SK-N-SH (cell line): ENCODE measurements around the gene GATB. TPM values are rescaled to one million over a fixed set of nuclear protein-coding genes. Genes with fewer than 3 reads are reported as not detected.

Source experiments
- CTCF ChIA-PET: fragments of 300-600, 350-600 bp; formaldehyde crosslinking; extraction: SDS; loops from one replicate; lab custom pipeline; 2021; lab: Yijun Ruan, JAX
- POLR2A ChIA-PET: fragments of 350-600 bp; sonication (Branson Sonifier 250); formaldehyde crosslinking; extraction: SDS; loops from one replicate; lab custom pipeline; 2020; ENCODE audit warnings: antibody characterized with exemption, inconsistent platforms; lab: Yijun Ruan, JAX
- DNase-seq: peaks from one replicate; pipeline ENCODE4 v3.0.0; 2012
- H2AFZ ChIP-seq: fragments of 200-600 bp; sonication (generic); 2 replicates; pipeline ENCODE4 v1.8.1; 2016; ENCODE audit warnings: antibody characterized with exemption, mild to moderate bottlenecking, low read depth
- H3F3A ChIP-seq: fragments of 200-600 bp; sonication (generic); replicated peaks from 2 replicates; pipeline ENCODE3; 2016; ENCODE audit warnings: antibody characterized with exemption, mild to moderate bottlenecking; ENCODE audit not compliant: insufficient read depth
- H3K27ac ChIP-seq, 2 experiments: fragments of 200-500 bp in 1 of 2; fragments of 200-600 bp in 1 of 2; sonication (Bioruptor generic) in 1 of 2; sonication (generic), shearing (Covaris generic) in 1 of 2; 2 replicates each; pipeline versions ENCODE4 v1.5.1 to v1.6.1; 2014 to 2016; ENCODE audit warnings: low read depth in 2 of 2, inconsistent platforms in 1 of 2, low read length in 1 of 2, mild to moderate bottlenecking in 1 of 2, mixed read lengths in 1 of 2
- H3K27me3 ChIP-seq: fragments of 200-600 bp; sonication (generic), shearing (Covaris generic); 2 replicates; pipeline ENCODE4 v1.6.1; 2016; ENCODE audit warnings: mixed run types; ENCODE audit not compliant: insufficient read depth
- H3K36me3 ChIP-seq, 2 experiments: fragments of 200-500 bp in 1 of 2; fragments of 200-600 bp in 1 of 2; sonication (Bioruptor generic) in 1 of 2; sonication (generic) in 1 of 2; replicated peaks in 1 of 2; 2 replicates each; pipeline versions ENCODE3 to v1.5.1; 2014 to 2016; ENCODE audit warnings: low read length in 1 of 2, mild to moderate bottlenecking in 1 of 2; ENCODE audit not compliant: insufficient read depth in 2 of 2, control insufficient read depth in 1 of 2
- H3K4me1 ChIP-seq, 2 experiments: fragments of 200-500 bp in 1 of 2; fragments of 200-600 bp in 1 of 2; sonication (Bioruptor generic) in 1 of 2; sonication (generic), shearing (Covaris generic) in 1 of 2; 2 replicates each; pipeline versions ENCODE4 v1.5.1 to v1.6.1; 2014 to 2016; ENCODE audit warnings: low read depth in 1 of 2, low read length in 1 of 2, mixed run types in 1 of 2; ENCODE audit not compliant: insufficient read depth in 2 of 2, control insufficient read depth in 1 of 2
- H3K4me2 ChIP-seq: fragments of 200-600 bp; sonication (generic), shearing (Covaris generic); 2 replicates; pipeline ENCODE4 v1.6.1; 2017; ENCODE audit warnings: mixed run types
- H3K4me3 ChIP-seq, 2 experiments: fragments of 200-500 bp in 1 of 2; fragments of 200-600 bp in 1 of 2; sonication (Bioruptor generic) in 1 of 2; sonication (generic), shearing (Covaris generic) in 1 of 2; 2 replicates each; pipeline versions ENCODE4 v1.5.1 to v1.8.1; 2014 to 2016; ENCODE audit warnings: low read depth in 2 of 2, inconsistent platforms in 1 of 2, low read length in 1 of 2, mild to moderate bottlenecking in 1 of 2, mixed read lengths in 1 of 2, moderate library complexity in 1 of 2
- H3K79me2 ChIP-seq: fragments of 200-600 bp; sonication (generic); 2 replicates; pipeline ENCODE4 v1.8.1; 2017; ENCODE audit warnings: mild to moderate bottlenecking; ENCODE audit not compliant: insufficient read depth
- H3K9ac ChIP-seq: fragments of 200-600 bp; sonication (generic); 2 replicates; pipeline ENCODE4 v1.6.1; 2017; ENCODE audit warnings: mixed run types
- H3K9me2 ChIP-seq: fragments of 200-600 bp; sonication (generic); 2 replicates; pipeline ENCODE4 v1.6.1; 2017; ENCODE audit warnings: mixed run types
- H3K9me3 ChIP-seq: fragments of 200-600 bp; sonication (generic); 2 replicates; pipeline ENCODE4 v1.6.1; 2017; ENCODE audit warnings: mixed run types, mild to moderate bottlenecking, moderate library complexity
- H4K20me1 ChIP-seq: fragments of 200-600 bp; sonication (generic); 2 replicates; pipeline ENCODE4 v1.6.1; 2017; ENCODE audit warnings: mild to moderate bottlenecking, mixed run types; ENCODE audit not compliant: insufficient read depth
- CHD2 ChIP-seq: fragments of 150-350 bp; IDR thresholded peaks from 2 replicates; pipeline ENCODE4 v1.6.1; 2018; ENCODE audit warnings: low read length; ENCODE audit not compliant: partially characterized antibody
- ELF1 ChIP-seq: IDR thresholded peaks from 2 replicates; pipeline ENCODE4 v1.4.0; 2012
- EP300 ChIP-seq, 2 experiments: IDR thresholded peaks; 2 replicates each; pipeline versions ENCODE4 v1.4.0 to v1.6.1; 2012; ENCODE audit warnings: borderline replicate concordance in 1 of 2, low read depth in 1 of 2, low read length in 1 of 2
- FOXJ3 ChIP-seq: sonication (generic); formaldehyde crosslinking; IDR thresholded peaks from 2 replicates; pipeline ENCODE4 v1.5.1; 2020; ENCODE audit warnings: mild to moderate bottlenecking, missing genetic modification reagents
- FOXM1 ChIP-seq: IDR thresholded peaks from 2 replicates; pipeline ENCODE4 v1.4.0; 2012; ENCODE audit warnings: low read depth, mild to moderate bottlenecking
- GABPA ChIP-seq: IDR thresholded peaks from 2 replicates; pipeline ENCODE4 v1.4.0; 2012; ENCODE audit warnings: low read depth, mild to moderate bottlenecking
- GATA2 ChIP-seq: sonication (generic); formaldehyde crosslinking; IDR thresholded peaks from 2 replicates; pipeline ENCODE4 v1.5.0; 2020; ENCODE audit warnings: mild to moderate bottlenecking, missing genetic modification reagents
- JUND ChIP-seq: IDR thresholded peaks from 2 replicates; pipeline ENCODE4 v1.4.0; 2012
- MXI1 ChIP-seq: IDR thresholded peaks from 2 replicates; pipeline ENCODE4 v1.6.1; 2012; ENCODE audit warnings: mild to moderate bottlenecking, low read depth, low read length, improper control_type of control experiment
- NRF1 ChIP-seq: IDR thresholded peaks from 2 replicates; pipeline ENCODE4 v1.6.1; 2012; ENCODE audit warnings: low read depth, mild to moderate bottlenecking, low read length
- POLR2AphosphoS5 ChIP-seq: IDR thresholded peaks from 2 replicates; pipeline ENCODE4 v1.6.1; 2012; ENCODE audit warnings: low read depth, low read length
- RCOR1 ChIP-seq: fragments of 150-350 bp; IDR thresholded peaks from 2 replicates; pipeline ENCODE4 v1.6.1; 2017; ENCODE audit warnings: antibody characterized with exemption, low read length
- RFX5 ChIP-seq: IDR thresholded peaks from 2 replicates; pipeline ENCODE4 v1.6.1; 2012; ENCODE audit warnings: mild to moderate bottlenecking, improper control_type of control experiment, low read length
- TCF12 ChIP-seq: IDR thresholded peaks from 2 replicates; pipeline ENCODE4 v1.4.0; 2012
- TEAD4 ChIP-seq: IDR thresholded peaks from 2 replicates; pipeline ENCODE4 v1.4.0; 2012; ENCODE audit warnings: mild to moderate bottlenecking, borderline replicate concordance; ENCODE audit not compliant: insufficient read depth
- YY1 ChIP-seq: IDR thresholded peaks from 2 replicates; pipeline ENCODE4 v1.4.0; 2012; ENCODE audit warnings: low read depth, mild to moderate bottlenecking
- WGBS: methylation state at CpG from one replicate; pipeline ENCODE4 v1.1.6; 2017; ENCODE audit warnings: low lambda C conversion rate; 5-methylcytosine and 5-hydroxymethylcytosine counted together
- polyA plus RNA-seq, 3 experiments: library from polyadenylated mRNA; depleted of rRNA; stranded (reverse); fragments of >200 nt; gene quantifications; 2 replicates each; pipeline ENCODE4 v1.2.3, GENCODE V29; 2012
- TF ChIP-seq, protein P1 (sequence below): fragments of 200-600 bp; sonication (generic); IDR thresholded peaks from 2 replicates; pipeline ENCODE4 v1.6.1; 2017; ENCODE audit warnings: antibody characterized with exemption, mild to moderate bottlenecking, moderate library complexity
- TF ChIP-seq, protein P2 (sequence below): IDR thresholded peaks from 2 replicates; pipeline ENCODE4 v1.4.0; 2012; ENCODE audit warnings: low read depth
- TF ChIP-seq, protein P3 (sequence below): fragments of 150-350 bp; IDR thresholded peaks from 2 replicates; pipeline ENCODE4 v1.6.1; 2017; ENCODE audit warnings: antibody characterized with exemption, low read length, low read depth, borderline replicate concordance
- TF ChIP-seq, protein P4 (sequence below): fragments of 150-350 bp; IDR thresholded peaks from 2 replicates; pipeline ENCODE4 v1.6.1; 2016; ENCODE audit warnings: mild to moderate bottlenecking, low read depth, low read length

Gene GATB
- polyA plus RNA-seq, 1 of the 3 experiments (the other 2 are of a cell fraction) = 28.1 TPM

DNA sequence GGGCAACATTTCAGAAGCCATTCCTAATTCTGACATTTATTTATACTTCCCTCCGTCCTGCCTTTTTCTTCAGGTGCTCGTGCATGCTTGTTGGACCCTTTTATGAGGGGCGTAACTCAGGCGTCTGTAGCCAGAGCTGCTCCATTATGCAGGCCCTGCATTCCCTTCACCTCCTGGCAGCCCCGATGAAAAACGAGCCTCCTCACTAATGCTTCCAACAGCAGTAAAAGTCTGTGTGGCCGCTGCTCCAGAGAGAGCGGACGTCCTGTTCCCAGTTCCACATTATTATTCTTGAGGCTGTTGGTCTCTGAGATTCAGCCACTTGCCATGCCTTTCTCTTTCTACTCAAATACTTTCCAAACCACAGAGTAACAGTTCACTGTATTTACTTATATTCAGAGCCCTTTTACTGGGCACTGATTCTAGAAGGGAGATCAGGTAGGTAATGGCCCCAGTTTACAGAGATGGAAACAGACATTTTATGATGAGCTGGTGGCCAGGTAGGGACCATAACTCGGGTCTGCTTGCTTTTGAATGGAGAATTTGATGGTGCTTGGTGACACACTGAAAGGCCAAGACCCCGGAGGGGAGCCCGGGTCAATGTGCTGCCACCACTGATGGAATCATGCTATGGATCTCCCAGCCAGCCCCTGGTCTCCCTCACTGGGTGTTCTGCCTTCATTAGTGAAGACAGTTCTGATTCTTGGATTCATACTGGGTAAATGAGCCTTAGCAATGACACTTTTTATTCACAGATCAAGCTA is 101.0 kb downstream of the GATB start:
- peaks cover 0 to 6% of the 10 kb centered on the region in 2 experiments for H3K36me3 ChIP-seq
- no peaks in the 10 kb centered on the region for H3K27me3 ChIP-seq
- H3K9me3 ChIP-seq = no peaks in the 10 kb centered on the region
- H3K9me2 ChIP-seq = no peaks in the 10 kb centered on the region
- DNase-seq = no peak
- H3K4me3 ChIP-seq = no peak overlapping the region
- H3K9ac ChIP-seq = no peak overlapping the region
- POLR2A ChIA-PET = no interaction called here
- no peaks in the 10 kb centered on the region; a peak in 1 of 4 replicates for H3K4me1 ChIP-seq
- H2AFZ ChIP-seq = no peak overlapping the region
- peaks cover 5% of the 10 kb centered on the region for H3F3A ChIP-seq
- CTCF ChIA-PET = interaction anchor here (0.6 to 1.4 kb wide), 2 partner anchors 9 to 11 kb away, joined by 3 to 5 read pairs; no protein-coding TSS in a partner anchor
- TF ChIP-seq JUND = no peak
- no peak for TF ChIP-seq CHD2
- no peak for TF ChIP-seq RCOR1
- TF ChIP-seq MXI1 = no peak
- no peak for TF ChIP-seq GABPA
- no peak for TF ChIP-seq EP300 (IDR thresholded peaks at IDR 0.05; ENCODE audit: borderline replicate concordance in 1 of 2, low read depth in 1 of 2, low read length in 1 of 2)
- TF ChIP-seq NRF1 = no peak
- TF ChIP-seq, protein P1, sequence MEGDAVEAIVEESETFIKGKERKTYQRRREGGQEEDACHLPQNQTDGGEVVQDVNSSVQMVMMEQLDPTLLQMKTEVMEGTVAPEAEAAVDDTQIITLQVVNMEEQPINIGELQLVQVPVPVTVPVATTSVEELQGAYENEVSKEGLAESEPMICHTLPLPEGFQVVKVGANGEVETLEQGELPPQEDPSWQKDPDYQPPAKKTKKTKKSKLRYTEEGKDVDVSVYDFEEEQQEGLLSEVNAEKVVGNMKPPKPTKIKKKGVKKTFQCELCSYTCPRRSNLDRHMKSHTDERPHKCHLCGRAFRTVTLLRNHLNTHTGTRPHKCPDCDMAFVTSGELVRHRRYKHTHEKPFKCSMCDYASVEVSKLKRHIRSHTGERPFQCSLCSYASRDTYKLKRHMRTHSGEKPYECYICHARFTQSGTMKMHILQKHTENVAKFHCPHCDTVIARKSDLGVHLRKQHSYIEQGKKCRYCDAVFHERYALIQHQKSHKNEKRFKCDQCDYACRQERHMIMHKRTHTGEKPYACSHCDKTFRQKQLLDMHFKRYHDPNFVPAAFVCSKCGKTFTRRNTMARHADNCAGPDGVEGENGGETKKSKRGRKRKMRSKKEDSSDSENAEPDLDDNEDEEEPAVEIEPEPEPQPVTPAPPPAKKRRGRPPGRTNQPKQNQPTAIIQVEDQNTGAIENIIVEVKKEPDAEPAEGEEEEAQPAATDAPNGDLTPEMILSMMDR = no peak
- TF ChIP-seq, protein P2, sequence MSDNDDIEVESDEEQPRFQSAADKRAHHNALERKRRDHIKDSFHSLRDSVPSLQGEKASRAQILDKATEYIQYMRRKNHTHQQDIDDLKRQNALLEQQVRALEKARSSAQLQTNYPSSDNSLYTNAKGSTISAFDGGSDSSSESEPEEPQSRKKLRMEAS = no peak
- no peak for TF ChIP-seq FOXM1
- no peak for TF ChIP-seq GATA2 (CRISPR knock-in tag)
- TF ChIP-seq, protein P3, sequence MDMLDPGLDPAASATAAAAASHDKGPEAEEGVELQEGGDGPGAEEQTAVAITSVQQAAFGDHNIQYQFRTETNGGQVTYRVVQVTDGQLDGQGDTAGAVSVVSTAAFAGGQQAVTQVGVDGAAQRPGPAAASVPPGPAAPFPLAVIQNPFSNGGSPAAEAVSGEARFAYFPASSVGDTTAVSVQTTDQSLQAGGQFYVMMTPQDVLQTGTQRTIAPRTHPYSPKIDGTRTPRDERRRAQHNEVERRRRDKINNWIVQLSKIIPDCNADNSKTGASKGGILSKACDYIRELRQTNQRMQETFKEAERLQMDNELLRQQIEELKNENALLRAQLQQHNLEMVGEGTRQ = no peak
- TF ChIP-seq ELF1 = no peak
- no peak for TF ChIP-seq POLR2AphosphoS5
- TF ChIP-seq TEAD4 = no peak
- TF ChIP-seq RFX5 = no peak
- TF ChIP-seq TCF12 = no peak
- TF ChIP-seq, protein P4, sequence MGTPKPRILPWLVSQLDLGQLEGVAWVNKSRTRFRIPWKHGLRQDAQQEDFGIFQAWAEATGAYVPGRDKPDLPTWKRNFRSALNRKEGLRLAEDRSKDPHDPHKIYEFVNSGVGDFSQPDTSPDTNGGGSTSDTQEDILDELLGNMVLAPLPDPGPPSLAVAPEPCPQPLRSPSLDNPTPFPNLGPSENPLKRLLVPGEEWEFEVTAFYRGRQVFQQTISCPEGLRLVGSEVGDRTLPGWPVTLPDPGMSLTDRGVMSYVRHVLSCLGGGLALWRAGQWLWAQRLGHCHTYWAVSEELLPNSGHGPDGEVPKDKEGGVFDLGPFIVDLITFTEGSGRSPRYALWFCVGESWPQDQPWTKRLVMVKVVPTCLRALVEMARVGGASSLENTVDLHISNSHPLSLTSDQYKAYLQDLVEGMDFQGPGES = no peak
- TF ChIP-seq FOXJ3 = no peak
- no peak for TF ChIP-seq YY1
- H3K79me2 ChIP-seq = no peaks in the 10 kb centered on the region
- WGBS = 70% methylated on average over 11 of the region's 12 CpGs
- no peak overlapping the region for H3K27ac ChIP-seq
- no peaks in the 10 kb centered on the region for H4K20me1 ChIP-seq
- H3K4me2 ChIP-seq = no peak overlapping the region
